Left lung (tissue), 10 donors: ENCODE data around the gene PCDHGC5. TPM values are rescaled to one million over a fixed set of nuclear protein-coding genes. Genes with fewer than 3 reads are reported as not detected.

Experiments used
- ATAC-seq: fragments of 200-7000 bp; cut with Tn5 transposase; one replicate; pipeline ENCODE4 v1.9.1; 2020; ENCODE audit warnings: moderate library complexity
- DNase-seq, 4 donors: peaks; one replicate each; pipeline ENCODE4 v3.0.0-alpha.2; 2013 to 2020
- H3K27ac ChIP-seq, 2 donors: fragments of 200-600 bp; sonication (generic) in 1 of 2; one replicate each; pipeline versions ENCODE4 v1.5.0 to v1.8.0; 2020 to 2021
- H3K27me3 ChIP-seq, 2 donors: fragments of 200-600 bp; sonication (generic) in 1 of 2; one replicate each; pipeline versions ENCODE4 v1.5.0 to v1.8.0; 2020 to 2021
- H3K36me3 ChIP-seq, 2 donors: fragments of 200-600 bp; sonication (generic) in 1 of 2; one replicate each; pipeline versions ENCODE4 v1.5.0 to v1.8.0; 2020 to 2021
- H3K4me1 ChIP-seq, 2 donors: fragments of 200-600 bp; one replicate each; pipeline ENCODE4 v1.8.0; 2021
- H3K4me3 ChIP-seq, 2 donors: fragments of 200-600 bp; sonication (generic) in 1 of 2; one replicate each; pipeline versions ENCODE4 v1.5.0 to v1.8.0; 2020 to 2021; ENCODE audit warnings: mild to moderate bottlenecking in 1 of 2
- H3K9me3 ChIP-seq, 2 donors: fragments of 200-600 bp; sonication (generic) in 1 of 2; one replicate each; pipeline versions ENCODE4 v1.5.0 to v1.8.0; 2020 to 2021
- intact Hi-C, 2 donors: fragments of 100-400 bp; cut with DNase I; formaldehyde crosslinking; loops; one replicate each; pipeline versions ENCODE4 v1.11.2 to v1.14.2; 2022
- polyA plus RNA-seq, 6 donors: library from polyadenylated mRNA; unstranded; fragments of 120-200 nt; gene quantifications; one replicate each; pipeline ENCODE4 v1.2.1, GENCODE V29; 2013; ENCODE audit not compliant: insufficient read length in 6 of 6
- total RNA-seq, 2 donors: library from RNA; stranded (reverse); fragmentation: NEBNext Ultra II Directional; extraction: Animal tissue kit (Norgen Biotek cat#: 25700); gene quantifications; one replicate each; pipeline ENCODE4 v1.2.1, GENCODE V29; 2021
- TF ChIP-seq, protein P1 (sequence below), 2 donors: fragments of 200-600 bp; sonication (generic) in 1 of 2; IDR thresholded peaks; one replicate each; pipeline versions ENCODE4 v1.5.0 to v1.8.0; 2021; ENCODE audit warnings: antibody characterized with exemption in 2 of 2
- donor health status: DM: no; HTN: yes; CAD: no.
- donor health status: DM: no; HTN: no; CAD: no.

PCDHGC5 gene
- total and polyA plus RNA-seq, 8 donors, result 1.1 to 1.9 (median 1.4) TPM

GRCh38 chr5:141508798-141509611 lies 20.1 kb downstream of the PCDHGC5 start:
- no peaks in the 10 kb centered on the region for H3K9me3 ChIP-seq
- peak in 2 of 4 donors; percentile 79 to 88 for DNase-seq
- H3K27me3 ChIP-seq, result peaks cover 0 to 9% of the 10 kb centered on the region in 2 donors
- TF ChIP-seq, protein P1, sequence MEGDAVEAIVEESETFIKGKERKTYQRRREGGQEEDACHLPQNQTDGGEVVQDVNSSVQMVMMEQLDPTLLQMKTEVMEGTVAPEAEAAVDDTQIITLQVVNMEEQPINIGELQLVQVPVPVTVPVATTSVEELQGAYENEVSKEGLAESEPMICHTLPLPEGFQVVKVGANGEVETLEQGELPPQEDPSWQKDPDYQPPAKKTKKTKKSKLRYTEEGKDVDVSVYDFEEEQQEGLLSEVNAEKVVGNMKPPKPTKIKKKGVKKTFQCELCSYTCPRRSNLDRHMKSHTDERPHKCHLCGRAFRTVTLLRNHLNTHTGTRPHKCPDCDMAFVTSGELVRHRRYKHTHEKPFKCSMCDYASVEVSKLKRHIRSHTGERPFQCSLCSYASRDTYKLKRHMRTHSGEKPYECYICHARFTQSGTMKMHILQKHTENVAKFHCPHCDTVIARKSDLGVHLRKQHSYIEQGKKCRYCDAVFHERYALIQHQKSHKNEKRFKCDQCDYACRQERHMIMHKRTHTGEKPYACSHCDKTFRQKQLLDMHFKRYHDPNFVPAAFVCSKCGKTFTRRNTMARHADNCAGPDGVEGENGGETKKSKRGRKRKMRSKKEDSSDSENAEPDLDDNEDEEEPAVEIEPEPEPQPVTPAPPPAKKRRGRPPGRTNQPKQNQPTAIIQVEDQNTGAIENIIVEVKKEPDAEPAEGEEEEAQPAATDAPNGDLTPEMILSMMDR (IDR thresholded peaks at IDR 0.05), result no peak
- peaks cover 0 to 13% of the 10 kb centered on the region in 2 donors for H3K36me3 ChIP-seq
- no peak overlapping the region for H3K4me3 ChIP-seq
- intact Hi-C loops, result no loop called here
- ATAC-seq, result peak; percentile 36
- peak overlapping the region; percentile 66 to 85 for H3K27ac ChIP-seq
- peaks cover 14 to 56% of the 10 kb centered on the region in 2 donors for H3K4me1 ChIP-seq

- TF ChIP-seq, protein P1 (IDR thresholded peaks at IDR 0.05), result no peak
- H3K9me3 ChIP-seq, result no peaks in the 10 kb centered on the region
- ATAC-seq (no peak), DNase-seq (no peak)
- peaks cover 24 to 67% of the 10 kb centered on the region in 2 donors for H3K4me1 ChIP-seq
- intact Hi-C loops, result no loop called here
- no peak overlapping the region for H3K4me3 ChIP-seq
- peaks cover 0 to 22% of the 10 kb centered on the region in 2 donors for H3K36me3 ChIP-seq
- peak overlapping the region in 1 of 2 donors; percentile 66 for H3K27ac ChIP-seq
- peaks cover 0 to 9% of the 10 kb centered on the region in 2 donors for H3K27me3 ChIP-seq
Measured at GRCh38 chr5:141510160-141510559, 21.3 kb downstream of the PCDHGC5 start.

GRCh38 chr5:141510850-141511601 lies 22.1 kb downstream of the PCDHGC5 start:
- no peaks in the 10 kb centered on the region for H3K9me3 ChIP-seq
- TF ChIP-seq, protein P1 (IDR thresholded peaks at IDR 0.05), result no peak
- peaks cover 0 to 31% of the 10 kb centered on the region in 2 donors for H3K36me3 ChIP-seq
- peaks cover 29 to 76% of the 10 kb centered on the region in 2 donors for H3K4me1 ChIP-seq
- DNase-seq, result no peak
- peaks cover 0 to 9% of the 10 kb centered on the region in 2 donors for H3K27me3 ChIP-seq
- no peak for ATAC-seq
- H3K4me3 ChIP-seq, result no peak overlapping the region
- peak overlapping the region in 1 of 2 donors; percentile 13 for H3K27ac ChIP-seq
- intact Hi-C loops, result no loop called here

- TF ChIP-seq, protein P1 (IDR thresholded peaks at IDR 0.05), result no peak
- ATAC-seq (no peak), DNase-seq (no peak)
- peaks cover 0 to 39% of the 10 kb centered on the region in 2 donors for H3K36me3 ChIP-seq
- peaks cover 31 to 81% of the 10 kb centered on the region in 2 donors for H3K4me1 ChIP-seq
- intact Hi-C loops, result no loop called here
- H3K27me3 ChIP-seq, result peaks cover 0 to 9% of the 10 kb centered on the region in 2 donors
- H3K27ac ChIP-seq, result peak overlapping the region; percentile 83 to 87
- H3K4me3 ChIP-seq, result no peak overlapping the region
- no peaks in the 10 kb centered on the region for H3K9me3 ChIP-seq
Measured at GRCh38 chr5:141511771-141512325, 23.0 kb downstream of the PCDHGC5 start.
